KG1 (cell line): Measurements from ENCODE around the gene MAB21L4.

Experiments used
- DNase-seq: peaks from one replicate; lab custom pipeline; 2025; lab: John Stamatoyannopoulos, UW

MAB21L4 gene

GRCh38 chr2:240895656-240896388 lies at the start of gene MAB21L4:
TSS of gene MAB21L4 (minus strand) at chr2:240896156. CDS start at chr2:240895997, 159 bp downstream.
- no peak for DNase-seq

GRCh38 chr2:240936106-240936505 lies 40.1 kb upstream of the MAB21L4 start:
- no peak for DNase-seq

GRCh38 chr2:240935103-240935876 lies 39.3 kb upstream of the MAB21L4 start:
- no peak for DNase-seq

GRCh38 chr2:240934701-240935102 lies 38.7 kb upstream of the MAB21L4 start:
- DNase-seq, result no peak

GRCh38 chr2:240933966-240934700 lies 38.2 kb upstream of the MAB21L4 start:
- no peak for DNase-seq

GRCh38 chr2:240933048-240933965 lies 37.4 kb upstream of the MAB21L4 start:
- no peak for DNase-seq

- no peak for DNase-seq
These were observed 36.7 kb upstream of the MAB21L4 start for GRCh38 chr2:240932724-240933047.

GRCh38 chr2:240932001-240932723 lies 36.2 kb upstream of the MAB21L4 start:
- DNase-seq, result no peak

- no peak for DNase-seq
These were observed 35.5 kb upstream of the MAB21L4 start for GRCh38 chr2:240931319-240931949.

GRCh38 chr2:240930631-240931318 lies 34.8 kb upstream of the MAB21L4 start:
- DNase-seq, result no peak

- DNase-seq, result no peak
These were observed 34.2 kb upstream of the MAB21L4 start for GRCh38 chr2:240930096-240930630.

GRCh38 chr2:240929364-240930095 lies 33.6 kb upstream of the MAB21L4 start:
- DNase-seq, result no peak

- DNase-seq, result no peak
These were observed 32.8 kb upstream of the MAB21L4 start for GRCh38 chr2:240928476-240929363.

GRCh38 chr2:240927390-240927781 lies 31.4 kb upstream of the MAB21L4 start:
- DNase-seq, result no peak

GRCh38 chr2:240926516-240927389 lies 30.8 kb upstream of the MAB21L4 start:
- DNase-seq, result no peak

- DNase-seq, result no peak
These were observed 29.9 kb upstream of the MAB21L4 start for GRCh38 chr2:240925568-240926515.
